Measurements from ENCODE around the gene SLC30A1.

SLC30A1 gene

GRCh38 chr1:211581526-211581925 is 2.6 kb upstream of the SLC30A1 start:
- DNase-seq (ENCODE audit: extremely low read depth, low read depth), result no peak
- no peak for TF ChIP-seq CTCF (IDR thresholded peaks at IDR 0.05; ENCODE audit: low read depth, low read length)

GRCh38 chr1:211580303-211580687 is 1.3 kb upstream of the SLC30A1 start:
- TF ChIP-seq CTCF (IDR thresholded peaks at IDR 0.05; ENCODE audit: low read depth, low read length), result no peak
- no peak for DNase-seq (ENCODE audit: extremely low read depth, low read depth)

- DNase-seq (ENCODE audit: extremely low read depth, low read depth), result no peak
Observed at GRCh38 chr1:211579440-211580302, 710 bp upstream of the SLC30A1 start.

GRCh38 chr1:211577819-211578639 is 932 bp downstream of the SLC30A1 start:
- peak; percentile 49 for TF ChIP-seq CTCF (IDR thresholded peaks at IDR 0.05; ENCODE audit: low read depth, low read length)
- DNase-seq (ENCODE audit: extremely low read depth, low read depth), result no peak

More at GRCh38 chr1:211579440-211580302, 710 bp upstream of the SLC30A1 start:
- no peak for TF ChIP-seq CTCF (IDR thresholded peaks at IDR 0.05; ENCODE audit: low read depth, low read length)

GRCh38 chr1:211577277-211577818 is 1.6 kb downstream of the SLC30A1 start:
- TF ChIP-seq CTCF (IDR thresholded peaks at IDR 0.05; ENCODE audit: low read depth, low read length), result no peak
- no peak for DNase-seq (ENCODE audit: extremely low read depth, low read depth)

- DNase-seq (ENCODE audit: extremely low read depth, low read depth), result no peak
Observed at GRCh38 chr1:211576717-211577116, 2.2 kb downstream of the SLC30A1 start.

More at GRCh38 chr1:211576717-211577116, 2.2 kb downstream of the SLC30A1 start:
- no peak for TF ChIP-seq CTCF (IDR thresholded peaks at IDR 0.05; ENCODE audit: low read depth, low read length)

All from AG09319 (cell line).